ENCODE results near the gene MRGPRG. TPM values are rescaled to one million over a fixed set of nuclear protein-coding genes. Genes with fewer than 3 reads are reported as not detected.
A peak's percentile ranks its signal among the peaks of the same experiment; 100 is the strongest.

Gene MRGPRG
- total and polyA plus RNA-seq, 9 of the 15 experiments (the other 6 are each of a cell fraction or from before 2014, with no cell fraction given) = not detected

- TF ChIP-seq BRF1 (IDR thresholded peaks at IDR 0.05; ENCODE audit: borderline replicate concordance, extremely low read depth, insufficient read length) = no peak
These were observed 35.1 kb downstream of the MRGPRG start (continued) for GRCh38 chr11:3183523-3183922.

GRCh38 chr11:3182462-3182852, 36.2 kb downstream of the MRGPRG start:
- intact Hi-C loops (cut with micrococcal nuclease) (no loop called here), in situ Hi-C loops (cut with MboI) (no loop called here)
- Histone ChIP-seq H3K27ac (ENCODE audit: extremely low read depth, low read depth, low read length) (no peak overlapping the region), H3K79me2 (ENCODE audit: control insufficient read depth, insufficient read depth, low read length) (no peaks in the 10 kb centered on the region), H3K9ac (ENCODE audit: insufficient read depth in 1 of 2, low read depth in 2 of 2, low read length in 2 of 2) (no peak overlapping the region; a peak in 1 of 4 replicates), H3K4me1 (replicated peaks in 1 of 2; ENCODE audit: control insufficient read depth in 2 of 2, insufficient read depth in 2 of 2, low read length in 2 of 2) (peaks cover 0 to 9% of the 10 kb centered on the region in 2 experiments; a peak in 2 of 5 replicates), H3K9me1 (ENCODE audit: control insufficient read depth, insufficient read depth, low read length) (no peaks in the 10 kb centered on the region), H3K4me3 (no peak overlapping the region), H3K4me2 (ENCODE audit: insufficient read depth, low read length) (no peak overlapping the region), H4K20me1 (replicated peaks; ENCODE audit: control insufficient read depth, insufficient read depth, low read length) (no peaks in the 10 kb centered on the region), H3K9me3 (replicated peaks; ENCODE audit: control insufficient read depth, insufficient read depth, low read depth, low read length) (peaks cover 2% of the 10 kb centered on the region; the same call in 1 of the 2 replicates), H3K36me3 (ENCODE audit: control insufficient read depth, insufficient read depth, low read length) (no peaks in the 10 kb centered on the region), H3K27me3 (ENCODE audit: control insufficient read depth in 2 of 2, insufficient read depth in 2 of 2, low read length in 2 of 2) (no peaks in the 10 kb centered on the region), H2AFZ (ENCODE audit: low read depth, low read length) (no peak overlapping the region)
- 53% methylated on average over 4 of the region's 4 CpGs for WGBS (ENCODE audit: insufficient coverage, low coverage, missing lambda C conversion rate)
- FAIRE-seq = no peak
- DNase-seq (ENCODE audit: extremely low read depth in 1 of 4, low spot score in 3 of 4) = no peak
- ChIA-PET POLR2A (no interaction called here), CTCF (ENCODE audit: low intra/inter-chr PET ratio) (no interaction called here)
- BruUV-seq (replicated peaks) = no TSS peak
- ATAC-seq = peak; percentile 49; the same call in 2 of the 3 replicates
- TF ChIP-seq PRPF4 (IDR thresholded peaks at IDR 0.05; ENCODE audit: insufficient read depth, low read depth, low read length, poor library complexity, severe bottlenecking) (no peak), ZNF445 (CRISPR knock-in tag; IDR thresholded peaks at IDR 0.05; ENCODE audit: low read depth) (no peak), PREB (CRISPR knock-in tag; IDR thresholded peaks at IDR 0.05) (no peak), ILF3 (IDR thresholded peaks at IDR 0.05; ENCODE audit: borderline replicate concordance) (no peak), NCOR1 (IDR thresholded peaks at IDR 0.05) (no peak), TAF9B (IDR thresholded peaks at IDR 0.05; ENCODE audit: partially characterized antibody) (no peak), JUND (IDR thresholded peaks at IDR 0.05; ENCODE audit: borderline replicate concordance, low read depth, low read length) (no peak), JUND (tag; IDR thresholded peaks at IDR 0.05; ENCODE audit: borderline replicate concordance, low read depth, low read length) (no peak), ZFP1 (CRISPR knock-in tag; IDR thresholded peaks at IDR 0.05) (no peak)
- TF ChIP-seq, protein P1, sequence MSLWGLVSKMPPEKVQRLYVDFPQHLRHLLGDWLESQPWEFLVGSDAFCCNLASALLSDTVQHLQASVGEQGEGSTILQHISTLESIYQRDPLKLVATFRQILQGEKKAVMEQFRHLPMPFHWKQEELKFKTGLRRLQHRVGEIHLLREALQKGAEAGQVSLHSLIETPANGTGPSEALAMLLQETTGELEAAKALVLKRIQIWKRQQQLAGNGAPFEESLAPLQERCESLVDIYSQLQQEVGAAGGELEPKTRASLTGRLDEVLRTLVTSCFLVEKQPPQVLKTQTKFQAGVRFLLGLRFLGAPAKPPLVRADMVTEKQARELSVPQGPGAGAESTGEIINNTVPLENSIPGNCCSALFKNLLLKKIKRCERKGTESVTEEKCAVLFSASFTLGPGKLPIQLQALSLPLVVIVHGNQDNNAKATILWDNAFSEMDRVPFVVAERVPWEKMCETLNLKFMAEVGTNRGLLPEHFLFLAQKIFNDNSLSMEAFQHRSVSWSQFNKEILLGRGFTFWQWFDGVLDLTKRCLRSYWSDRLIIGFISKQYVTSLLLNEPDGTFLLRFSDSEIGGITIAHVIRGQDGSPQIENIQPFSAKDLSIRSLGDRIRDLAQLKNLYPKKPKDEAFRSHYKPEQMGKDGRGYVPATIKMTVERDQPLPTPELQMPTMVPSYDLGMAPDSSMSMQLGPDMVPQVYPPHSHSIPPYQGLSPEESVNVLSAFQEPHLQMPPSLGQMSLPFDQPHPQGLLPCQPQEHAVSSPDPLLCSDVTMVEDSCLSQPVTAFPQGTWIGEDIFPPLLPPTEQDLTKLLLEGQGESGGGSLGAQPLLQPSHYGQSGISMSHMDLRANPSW (CRISPR knock-in tag; IDR thresholded peaks at IDR 0.05) = no peak
- TF ChIP-seq, protein P2, sequence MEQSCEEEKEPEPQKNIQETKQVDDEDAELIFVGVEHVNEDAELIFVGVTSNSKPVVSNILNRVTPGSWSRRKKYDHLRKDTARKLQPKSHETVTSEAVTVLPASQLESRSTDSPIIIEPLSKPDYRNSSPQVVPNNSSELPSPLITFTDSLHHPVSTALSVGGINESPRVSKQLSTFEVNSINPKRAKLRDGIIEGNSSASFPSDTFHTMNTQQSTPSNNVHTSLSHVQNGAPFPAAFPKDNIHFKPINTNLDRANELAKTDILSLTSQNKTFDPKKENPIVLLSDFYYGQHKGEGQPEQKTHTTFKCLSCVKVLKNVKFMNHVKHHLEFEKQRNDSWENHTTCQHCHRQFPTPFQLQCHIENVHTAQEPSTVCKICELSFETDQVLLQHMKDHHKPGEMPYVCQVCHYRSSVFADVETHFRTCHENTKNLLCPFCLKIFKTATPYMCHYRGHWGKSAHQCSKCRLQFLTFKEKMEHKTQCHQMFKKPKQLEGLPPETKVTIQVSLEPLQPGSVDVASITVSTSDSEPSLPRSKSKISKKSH (CRISPR knock-in tag; IDR thresholded peaks at IDR 0.05) = no peak
- TF ChIP-seq, protein P3, sequence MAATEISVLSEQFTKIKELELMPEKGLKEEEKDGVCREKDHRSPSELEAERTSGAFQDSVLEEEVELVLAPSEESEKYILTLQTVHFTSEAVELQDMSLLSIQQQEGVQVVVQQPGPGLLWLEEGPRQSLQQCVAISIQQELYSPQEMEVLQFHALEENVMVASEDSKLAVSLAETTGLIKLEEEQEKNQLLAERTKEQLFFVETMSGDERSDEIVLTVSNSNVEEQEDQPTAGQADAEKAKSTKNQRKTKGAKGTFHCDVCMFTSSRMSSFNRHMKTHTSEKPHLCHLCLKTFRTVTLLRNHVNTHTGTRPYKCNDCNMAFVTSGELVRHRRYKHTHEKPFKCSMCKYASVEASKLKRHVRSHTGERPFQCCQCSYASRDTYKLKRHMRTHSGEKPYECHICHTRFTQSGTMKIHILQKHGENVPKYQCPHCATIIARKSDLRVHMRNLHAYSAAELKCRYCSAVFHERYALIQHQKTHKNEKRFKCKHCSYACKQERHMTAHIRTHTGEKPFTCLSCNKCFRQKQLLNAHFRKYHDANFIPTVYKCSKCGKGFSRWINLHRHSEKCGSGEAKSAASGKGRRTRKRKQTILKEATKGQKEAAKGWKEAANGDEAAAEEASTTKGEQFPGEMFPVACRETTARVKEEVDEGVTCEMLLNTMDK (IDR thresholded peaks at IDR 0.05; ENCODE audit: borderline replicate concordance, insufficient read depth, low read depth, low read length, poor library complexity, severe bottlenecking) = no peak

All from K562 (cell line).